Skeletal muscle tissue (tissue), 4 donors: Measurements from ENCODE around the gene AKR7A3. TPM values are rescaled to one million over a fixed set of nuclear protein-coding genes. Genes with fewer than 3 reads are reported as not detected.

Experiments
- H3K27ac ChIP-seq: one replicate; pipeline ENCODE4 v1.7.0; 2013; ENCODE audit warnings: mild to moderate bottlenecking, low read depth, low read length, inconsistent platforms
- H3K27me3 ChIP-seq, 3 donors: one replicate each; pipeline ENCODE4 v1.7.0; 2013; ENCODE audit warnings: low read length in 3 of 3; ENCODE audit not compliant: control insufficient read depth in 3 of 3, insufficient read depth in 3 of 3
- H3K36me3 ChIP-seq, 3 donors: one replicate each; pipeline ENCODE4 v1.7.0; 2013; ENCODE audit warnings: low read length in 3 of 3; ENCODE audit not compliant: control insufficient read depth in 3 of 3, insufficient read depth in 3 of 3
- H3K4me1 ChIP-seq, 3 donors: one replicate each; pipeline ENCODE4 v1.7.0; 2013; ENCODE audit warnings: low read length in 3 of 3, mild to moderate bottlenecking in 3 of 3; ENCODE audit not compliant: control insufficient read depth in 3 of 3, insufficient read depth in 3 of 3
- H3K4me3 ChIP-seq, 3 donors: one replicate each; pipeline ENCODE4 v1.7.0; 2013; ENCODE audit warnings: low read length in 3 of 3
- H3K9ac ChIP-seq, 3 donors: one replicate each; pipeline ENCODE4 v1.7.0; 2013; ENCODE audit warnings: low read length in 3 of 3, mild to moderate bottlenecking in 3 of 3, moderate library complexity in 2 of 3, low read depth in 1 of 3
- H3K9me3 ChIP-seq, 3 donors: one replicate each; pipeline ENCODE4 v1.7.0; 2013; ENCODE audit warnings: low read length in 3 of 3; ENCODE audit not compliant: control insufficient read depth in 3 of 3
- total RNA-seq: library from RNA; depleted of rRNA; stranded (reverse); fragments of >200 nt; gene quantifications from one replicate; pipeline ENCODE4 v1.2.3, GENCODE V29; 2014
- donor health status: Osteomylitis.

Gene AKR7A3
- total RNA-seq, 1 donor from 2014 or later: 0.52 TPM

- no peaks in the 10 kb centered on the region for H3K4me1 ChIP-seq
- no peak overlapping the region for H3K27ac ChIP-seq
- H3K9ac ChIP-seq: no peak overlapping the region
- H3K36me3 ChIP-seq: peaks cover 47 to 50% (median 48%) of the 10 kb centered on the region in 3 donors
- H3K9me3 ChIP-seq: no peaks in the 10 kb centered on the region
- H3K4me3 ChIP-seq: no peak overlapping the region
- H3K27me3 ChIP-seq: no peaks in the 10 kb centered on the region
Observed at GRCh38 chr1:19329188-19329587, 40.6 kb upstream of the AKR7A3 start.

DNA sequence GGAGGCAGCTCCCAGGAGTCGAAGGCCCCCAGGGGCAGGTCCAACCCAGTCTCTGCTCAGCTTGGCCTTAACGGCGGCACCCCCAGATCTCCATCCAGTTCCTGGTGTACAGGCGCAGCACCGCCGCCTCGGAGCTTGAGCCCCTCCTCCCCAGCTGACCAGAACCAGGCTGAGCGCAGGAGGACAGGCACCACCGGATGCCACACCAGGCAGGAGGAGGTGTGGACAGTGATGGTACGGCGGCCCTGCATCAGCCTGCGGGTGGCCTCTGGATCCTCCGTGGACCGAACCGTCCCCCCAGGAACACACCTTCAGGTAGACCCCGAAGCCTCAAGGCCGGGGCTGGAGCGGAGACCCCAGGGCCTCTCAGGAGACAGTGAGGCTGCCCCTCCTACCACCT lies 39.9 kb upstream of the AKR7A3 start:
- Histone ChIP-seq H3K4me1 (no peaks in the 10 kb centered on the region), H3K9me3 (no peaks in the 10 kb centered on the region), H3K4me3 (no peak overlapping the region), H3K27ac (no peak overlapping the region), H3K27me3 (no peaks in the 10 kb centered on the region), H3K9ac (no peak overlapping the region), H3K36me3 (peaks cover 51 to 57% (median 52%) of the 10 kb centered on the region in 3 donors)

- Histone ChIP-seq H3K4me1 (no peaks in the 10 kb centered on the region), H3K27ac (no peak overlapping the region), H3K27me3 (no peaks in the 10 kb centered on the region), H3K9ac (no peak overlapping the region), H3K4me3 (no peak overlapping the region), H3K36me3 (peaks cover 51 to 57% (median 53%) of the 10 kb centered on the region in 3 donors), H3K9me3 (no peaks in the 10 kb centered on the region)
Observed at GRCh38 chr1:19327736-19328135, 39.2 kb upstream of the AKR7A3 start.

DNA sequence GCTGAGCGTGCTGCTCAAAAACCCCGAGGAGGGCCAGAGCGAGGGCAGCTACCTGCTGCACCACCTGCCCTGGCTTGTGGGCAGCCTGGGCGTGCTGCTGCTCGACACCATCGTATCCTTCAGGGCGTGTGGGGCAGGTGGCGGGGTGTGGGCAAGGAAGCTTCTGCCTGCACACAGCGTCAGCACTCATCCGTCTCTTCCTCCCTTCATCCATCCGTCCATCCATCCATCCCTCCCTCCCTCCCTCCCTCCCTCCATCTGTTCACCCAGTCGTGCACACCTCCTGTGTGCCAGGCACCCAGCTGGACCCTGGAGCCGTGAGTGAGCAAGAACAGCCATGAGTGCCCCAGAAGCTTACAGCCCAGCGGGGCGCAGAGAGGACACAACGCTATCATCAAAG lies 38.7 kb upstream of the AKR7A3 start:
- no peaks in the 10 kb centered on the region for H3K4me1 ChIP-seq
- no peaks in the 10 kb centered on the region for H3K27me3 ChIP-seq
- no peak overlapping the region for H3K9ac ChIP-seq
- H3K9me3 ChIP-seq: no peaks in the 10 kb centered on the region
- no peak overlapping the region for H3K4me3 ChIP-seq
- peaks cover 51 to 60% (median 53%) of the 10 kb centered on the region in 3 donors for H3K36me3 ChIP-seq
- no peak overlapping the region for H3K27ac ChIP-seq

GRCh38 chr1:19326748-19327065 lies 38.1 kb upstream of the AKR7A3 start:
- Histone ChIP-seq H3K9me3 (no peaks in the 10 kb centered on the region), H3K27me3 (no peaks in the 10 kb centered on the region), H3K4me1 (no peaks in the 10 kb centered on the region), H3K9ac (no peak overlapping the region), H3K27ac (no peak overlapping the region), H3K4me3 (no peak overlapping the region), H3K36me3 (peaks cover 54 to 62% (median 55%) of the 10 kb centered on the region in 3 donors)

GRCh38 chr1:19325958-19326747 lies 37.6 kb upstream of the AKR7A3 start:
- no peak overlapping the region for H3K4me3 ChIP-seq
- H3K9ac ChIP-seq: no peak overlapping the region
- no peaks in the 10 kb centered on the region for H3K9me3 ChIP-seq
- H3K27me3 ChIP-seq: no peaks in the 10 kb centered on the region
- peaks cover 54 to 58% (median 58%) of the 10 kb centered on the region in 3 donors for H3K36me3 ChIP-seq
- no peak overlapping the region for H3K27ac ChIP-seq
- H3K4me1 ChIP-seq: no peaks in the 10 kb centered on the region

DNA sequence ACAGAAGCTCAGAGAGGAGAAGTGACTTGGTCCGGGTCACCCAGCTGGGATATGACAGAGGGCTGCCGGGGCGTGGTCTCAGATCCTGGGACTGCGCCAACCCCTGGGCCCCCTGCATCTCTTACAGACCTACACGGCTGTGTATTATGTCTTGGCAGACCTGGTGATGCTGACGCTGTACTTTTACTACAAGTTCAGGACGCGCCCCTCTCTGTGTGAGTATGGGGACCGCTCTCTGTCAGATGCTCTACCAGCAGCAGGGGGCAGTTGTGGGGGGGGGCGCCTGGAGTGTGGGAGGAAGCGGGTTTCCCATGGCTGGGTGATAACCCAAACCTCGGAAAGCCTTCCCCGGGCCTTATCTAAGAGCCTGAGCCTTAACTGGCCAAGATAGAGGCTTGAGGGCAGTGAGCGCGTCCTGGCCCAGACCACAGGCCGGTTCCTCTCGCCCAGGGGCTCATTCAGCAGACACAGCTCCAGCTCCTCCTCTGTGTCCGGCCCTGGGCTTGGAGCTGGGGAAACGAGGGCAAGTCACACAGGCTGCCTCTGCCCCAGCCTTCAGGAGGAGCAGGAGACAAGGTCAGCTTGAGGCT lies 36.9 kb upstream of the AKR7A3 start:
- Histone ChIP-seq H3K27me3 (no peaks in the 10 kb centered on the region), H3K4me3 (no peak overlapping the region), H3K9me3 (no peaks in the 10 kb centered on the region), H3K36me3 (peaks cover 54 to 58% (median 58%) of the 10 kb centered on the region in 3 donors), H3K4me1 (no peaks in the 10 kb centered on the region), H3K27ac (no peak overlapping the region), H3K9ac (no peak overlapping the region)

DNA sequence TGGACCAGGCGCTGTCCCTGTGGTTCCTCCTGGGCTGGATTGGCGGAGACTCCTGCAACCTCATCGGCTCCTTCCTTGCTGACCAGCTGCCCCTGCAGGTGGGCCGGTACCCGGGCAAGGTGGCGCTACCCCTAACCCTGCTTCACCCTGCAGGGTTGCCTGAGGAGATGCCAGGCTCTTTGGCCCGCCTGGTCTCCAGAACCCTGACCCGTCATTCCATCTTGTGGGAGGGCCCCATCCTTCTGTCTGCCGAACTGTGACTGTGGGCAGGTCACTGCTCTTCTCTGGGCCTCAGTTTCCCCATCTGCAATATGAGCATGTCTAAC lies 36.1 kb upstream of the AKR7A3 start:
- no peaks in the 10 kb centered on the region for H3K27me3 ChIP-seq
- no peaks in the 10 kb centered on the region for H3K4me1 ChIP-seq
- H3K27ac ChIP-seq: no peak overlapping the region
- no peak overlapping the region for H3K9ac ChIP-seq
- no peaks in the 10 kb centered on the region for H3K9me3 ChIP-seq
- H3K4me3 ChIP-seq: no peak overlapping the region
- H3K36me3 ChIP-seq: peaks cover 51 to 54% (median 52%) of the 10 kb centered on the region in 3 donors

DNA sequence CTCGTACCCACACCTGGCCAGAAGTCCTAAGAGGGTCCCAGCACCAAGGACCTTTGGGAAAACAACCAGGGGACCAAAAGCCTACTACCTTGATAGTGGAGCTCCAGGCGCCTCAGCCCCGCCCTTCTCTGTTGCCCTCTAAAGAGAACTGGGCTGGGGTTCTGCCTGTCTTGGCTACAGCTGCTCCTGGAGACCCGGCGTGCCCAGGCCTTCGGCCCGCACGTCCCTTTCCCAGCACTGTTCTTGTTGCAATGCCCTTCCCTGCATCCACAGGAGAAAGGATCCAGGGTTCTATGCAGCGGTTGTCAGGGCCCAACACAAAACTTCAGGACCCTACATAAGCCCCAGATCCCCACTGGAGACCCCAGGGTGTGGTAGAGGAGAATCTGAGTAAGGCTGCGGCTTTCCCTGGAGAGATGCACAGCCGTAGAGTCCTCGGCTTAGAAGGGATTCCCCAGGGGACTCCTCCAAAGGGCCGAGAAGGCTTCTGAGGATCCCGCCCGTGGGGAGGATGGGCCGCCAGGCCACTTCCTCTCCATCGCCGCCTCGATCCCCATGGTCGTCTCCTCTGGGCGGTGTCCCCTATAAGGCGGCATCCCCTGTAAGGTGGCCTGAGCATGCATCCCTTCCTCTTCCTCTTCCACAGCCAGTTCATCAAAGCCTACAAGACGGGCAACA lies 35.6 kb upstream of the AKR7A3 start:
- no peaks in the 10 kb centered on the region for H3K9me3 ChIP-seq
- no peak overlapping the region for H3K27ac ChIP-seq
- H3K4me3 ChIP-seq: no peak overlapping the region
- H3K4me1 ChIP-seq: no peaks in the 10 kb centered on the region
- H3K36me3 ChIP-seq: peaks cover 51 to 53% (median 52%) of the 10 kb centered on the region in 3 donors
- no peak overlapping the region for H3K9ac ChIP-seq
- H3K27me3 ChIP-seq: no peaks in the 10 kb centered on the region

GRCh38 chr1:19322481-19322880 lies 33.9 kb upstream of the AKR7A3 start:
- Histone ChIP-seq H3K4me3 (no peak overlapping the region), H3K36me3 (peaks cover 49 to 54% (median 53%) of the 10 kb centered on the region in 3 donors), H3K27ac (no peak overlapping the region), H3K9me3 (no peaks in the 10 kb centered on the region), H3K4me1 (no peaks in the 10 kb centered on the region), H3K9ac (no peak overlapping the region), H3K27me3 (no peaks in the 10 kb centered on the region)
